HepG2 (cell line): Measurements from ENCODE around the gene TALDO1. TPM values are rescaled to one million over a fixed set of nuclear protein-coding genes. Genes with fewer than 3 reads are reported as not detected.

Experiments
- ATAC-seq: fragments of 200-7000 bp; cut with Tn5 transposase; 3 replicates; pipeline ENCODE4 v1.9.1; 2020; ENCODE audit warnings: mild to moderate bottlenecking, moderate library complexity
- BruUV-seq: library from RNA; stranded (reverse); fragments of 400-500 nt; replicated peaks from 2 replicates; lab custom pipeline; 2021; lab: Mats Ljungman, UMichigan
- CTCF ChIA-PET: fragments of 300-600 bp; formaldehyde crosslinking; extraction: SDS; loops from one replicate; lab custom pipeline; 2021; ENCODE audit warnings: low total read pairs, inconsistent platforms, low intra/inter-chr PET ratio; lab: Yijun Ruan, JAX
- POLR2A ChIA-PET: fragments of 350-600 bp; sonication (Branson Sonifier 250); formaldehyde crosslinking; loops from one replicate; lab custom pipeline; 2020; ENCODE audit warnings: antibody characterized with exemption, inconsistent platforms; lab: Yijun Ruan, JAX
- DNase-seq: peaks from one replicate; pipeline ENCODE4 v3.0.0-alpha.2; 2015; ENCODE audit warnings: low spot score
- FAIRE-seq: peaks from 3 replicates; lab custom pipeline; 2011; peaks lifted over from hg19 to GRCh38; lab: Jason Lieb, UNC
- H2AFZ ChIP-seq: one replicate; pipeline ENCODE4 v1.6.1; 2011; ENCODE audit warnings: low read length, inconsistent platforms
- H3K27ac ChIP-seq: fragments of 300-600 bp; 3 replicates; pipeline ENCODE4 v1.8.0; 2011; ENCODE audit warnings: mixed run types, mild to moderate bottlenecking, mixed read lengths, low read length, inconsistent platforms; ENCODE audit not compliant: insufficient read depth; ENCODE audit errors: extremely low read length
- H3K27me3 ChIP-seq, 2 experiments: fragments of 200-600 bp in 1 of 2; 2 replicates in 1 of 2; 3 replicates in 1 of 2; pipeline versions ENCODE4 v1.6.0 to v1.8.0; 2011; ENCODE audit warnings: low read length in 2 of 2, mild to moderate bottlenecking in 2 of 2, moderate library complexity in 2 of 2, inconsistent platforms in 1 of 2; ENCODE audit not compliant: insufficient read depth in 2 of 2, control insufficient read depth in 1 of 2
- H3K36me3 ChIP-seq, 2 experiments: fragments of 200-600 bp in 1 of 2; replicated peaks in 1 of 2; 2 replicates in 1 of 2; 3 replicates in 1 of 2; pipeline versions ENCODE4 v1.5.1 to v1.8.0; 2011; ENCODE audit warnings: low read length in 2 of 2, inconsistent platforms in 1 of 2; ENCODE audit not compliant: insufficient read depth in 2 of 2, control insufficient read depth in 1 of 2
- H3K4me1 ChIP-seq: 2 replicates; pipeline ENCODE4 v1.5.1; 2012; ENCODE audit warnings: low read length, inconsistent platforms; ENCODE audit not compliant: insufficient read depth
- H3K4me2 ChIP-seq: 2 replicates; pipeline ENCODE4 v1.6.0; 2011; ENCODE audit warnings: low read depth, low read length, inconsistent platforms
- H3K4me3 ChIP-seq, 3 experiments: fragments of 200-600 bp in 1 of 3; sonication (generic), shearing (Covaris generic) in 1 of 3; replicated peaks in 1 of 3; 2 replicates each; pipeline ENCODE4 v1.5.1; 2011 to 2016; ENCODE audit warnings: low read length in 3 of 3, inconsistent platforms in 2 of 3, low read depth in 2 of 3, mild to moderate bottlenecking in 2 of 3, control low read depth in 1 of 3, mixed read lengths in 1 of 3; ENCODE audit not compliant: insufficient read depth in 1 of 3
- H3K79me2 ChIP-seq: one replicate; pipeline ENCODE4 v1.6.1; 2011; ENCODE audit warnings: low read length, inconsistent platforms; ENCODE audit not compliant: insufficient read depth
- H3K9ac ChIP-seq: 2 replicates; pipeline ENCODE4 v1.6.0; 2011; ENCODE audit warnings: mild to moderate bottlenecking, low read depth, low read length, inconsistent platforms; ENCODE audit not compliant: insufficient read depth
- H3K9me3 ChIP-seq: 2 replicates; pipeline ENCODE4 v1.5.1; 2012; ENCODE audit warnings: mild to moderate bottlenecking, low read length
- H4K20me1 ChIP-seq: 2 replicates; pipeline ENCODE4 v1.6.0; 2011; ENCODE audit warnings: inconsistent platforms, mild to moderate bottlenecking, low read length, moderate library complexity; ENCODE audit not compliant: insufficient read depth
- CBX1 ChIP-seq: IDR thresholded peaks from one replicate; pipeline ENCODE4 v1.6.1; 2016; ENCODE audit warnings: antibody characterized with exemption, low read depth
- CEBPB ChIP-seq: IDR thresholded peaks from 2 replicates; pipeline ENCODE4 v1.6.1; 2011; ENCODE audit warnings: low read depth, low read length, improper control_type of control experiment, borderline replicate concordance
- DPF2 ChIP-seq: sonication (generic); formaldehyde crosslinking; IDR thresholded peaks from 2 replicates; pipeline ENCODE4 v1.4.0; 2020; ENCODE audit warnings: mild to moderate bottlenecking, low read depth, missing genetic modification reagents, borderline replicate concordance
- FOXA1 ChIP-seq, 2 experiments: fragments of 450-650 bp in 1 of 2; sonication (generic) in 1 of 2; formaldehyde crosslinking in 1 of 2; IDR thresholded peaks; 2 replicates each; pipeline versions ENCODE4 v1.4.0 to v1.6.1; 2016 to 2020; ENCODE audit warnings: missing genetic modification reagents in 1 of 2
- HES4 ChIP-seq: sonication (generic); formaldehyde crosslinking; IDR thresholded peaks from 2 replicates; pipeline ENCODE4 v1.9.0; 2021; ENCODE audit warnings: mild to moderate bottlenecking, missing genetic modification reagents, borderline replicate concordance
- KDM1A ChIP-seq: IDR thresholded peaks from 2 replicates; pipeline ENCODE4 v1.6.1; 2016; ENCODE audit warnings: missing compliant biosample characterization
- NR0B2 ChIP-seq: sonication (generic); formaldehyde crosslinking; IDR thresholded peaks from 2 replicates; pipeline ENCODE4 v1.4.0; 2020; ENCODE audit warnings: mild to moderate bottlenecking, missing genetic modification reagents
- POLR2G ChIP-seq: fragments of 200-400 bp; formaldehyde crosslinking; IDR thresholded peaks from 2 replicates; pipeline ENCODE4 v1.6.1; 2018; ENCODE audit warnings: mild to moderate bottlenecking, low read depth, low read length, moderate library complexity
- SETDB1 ChIP-seq: sonication (generic); formaldehyde crosslinking; IDR thresholded peaks from 2 replicates; pipeline ENCODE4 v1.5.1; 2020; ENCODE audit warnings: missing genetic modification reagents, mild to moderate bottlenecking, borderline replicate concordance
- SOX13 ChIP-seq, 3 experiments: fragments of 450-650 bp in 1 of 3; sonication (generic) in 1 of 3; formaldehyde crosslinking in 1 of 3; IDR thresholded peaks in 2 of 3; conservative IDR thresholded peaks in 1 of 3; 2 replicates each; pipeline versions ENCODE4 v1.5.0 to v1.6.1; 2016 to 2020; ENCODE audit warnings: antibody characterized with exemption in 1 of 3, mild to moderate bottlenecking in 1 of 3, missing compliant biosample characterization in 1 of 3, missing genetic modification reagents in 1 of 3, moderate library complexity in 1 of 3
- SOX5 ChIP-seq: IDR thresholded peaks from 2 replicates; pipeline ENCODE4 v1.6.1; 2016; ENCODE audit warnings: borderline replicate concordance
- ZFP90 ChIP-seq: sonication (generic); formaldehyde crosslinking; IDR thresholded peaks from 2 replicates; pipeline ENCODE4 v1.8.0; 2022; ENCODE audit warnings: missing genetic modification reagents, mild to moderate bottlenecking, inconsistent platforms, borderline replicate concordance
- ZNF687 ChIP-seq: sonication (generic); formaldehyde crosslinking; IDR thresholded peaks from 2 replicates; pipeline ENCODE4 v1.5.1; 2020; ENCODE audit warnings: mild to moderate bottlenecking, missing genetic modification reagents, moderate library complexity
- ZNF781 ChIP-seq: sonication (generic); formaldehyde crosslinking; IDR thresholded peaks from 2 replicates; pipeline ENCODE4 v1.5.1; 2020; ENCODE audit warnings: borderline replicate concordance, mild to moderate bottlenecking, missing genetic modification reagents; ENCODE audit errors: not compliant biosample characterization
- WGBS: methylation state at CpG from one replicate; pipeline ENCODE4 v1.1.6; 2017; ENCODE audit warnings: low lambda C conversion rate; 5-methylcytosine and 5-hydroxymethylcytosine counted together
- in situ Hi-C: cut with HindIII; loops from 2 replicates; pipeline ENCODE4 v1.10.0; 2017; ENCODE audit warnings: low pct_unique_long_range_greater_than_20kb; ENCODE audit not compliant: extremely low pct_ligation_motif_present
- intact Hi-C: fragments of 100-400 bp; cut with micrococcal nuclease; formaldehyde crosslinking; loops from one replicate; pipeline ENCODE4 v1.10.0; 2022; ENCODE audit not compliant: unreplicated experiment
- polyA plus RNA-seq, 8 experiments: library from polyadenylated mRNA; depleted of rRNA in 3 of 8; stranded (reverse) in 7 of 8; unstranded in 1 of 8; fragments of >200 nt; fragmentation: Illumina TruSeq in 4 of 8; extraction: Trizol in 4 of 8; gene quantifications; 2 replicates each; pipeline versions ENCODE4 v1.2.1 to v1.2.3, GENCODE V29; 2011 to 2016; ENCODE audit warnings: low read depth in 4 of 8, missing spikeins in 1 of 8, mixed read lengths in 1 of 8; ENCODE audit not compliant: insufficient read depth in 1 of 8
- total RNA-seq, 5 experiments: library from RNA; depleted of rRNA; stranded (reverse); fragments of >200 nt; fragmentation: Illumina TruSeq; extraction: Trizol; gene quantifications; 2 replicates each; pipeline ENCODE4 v1.2.3, GENCODE V29; 2016; ENCODE audit warnings: low read depth in 1 of 5

Gene TALDO1
- total and polyA plus RNA-seq, 2 of the 13 experiments (the other 11 are each of a cell fraction or from before 2014, with no cell fraction given): 107 to 240 TPM

- TF ChIP-seq ZFP90 (CRISPR knock-in tag): 0 out of 2 replicates have a peak, but pooled peaks have one; percentile 22
- TF ChIP-seq HES4 (CRISPR knock-in tag): no peak
- no peak for TF ChIP-seq CBX1
These were observed 18.3 kb upstream of the TALDO1 start (continued) for GRCh38 chr11:728901-729491.

GRCh38 chr11:729492-730074 is 17.7 kb upstream of the TALDO1 start:
- in situ Hi-C loops: loop anchor here (5.0 kb wide), 1 partner anchor 72 kb away; no protein-coding TSS in a partner anchor
- Histone ChIP-seq H3K9me3 (no peaks in the 10 kb centered on the region), H2AFZ (no peak overlapping the region), H3K9ac (peak overlapping the region; percentile 68), H3K4me3 (peak overlapping the region; percentile 37 to 70 (median 43); a peak in 5 of 6 replicates), H4K20me1 (no peaks in the 10 kb centered on the region; the same call in 1 of the 2 replicates), H3K27me3 (peaks cover 3 to 7% of the 10 kb centered on the region in 2 experiments; a peak in 2 of 5 replicates), H3K36me3 (peaks cover 6 to 13% of the 10 kb centered on the region in 2 experiments; a peak in 3 of 5 replicates), H3K4me1 (peaks cover 45% of the 10 kb centered on the region), H3K27ac (peak overlapping the region; percentile 62), H3K79me2 (no peaks in the 10 kb centered on the region), H3K4me2 (peak overlapping the region; percentile 81)
- ChIA-PET POLR2A (interaction anchor here (0.9 to 12.6 kb wide), 5 partner anchors 15 to 32 kb away, joined by 3 to 203 read pairs (median 6); partner anchors contain the start of genes DEAF1, EPS8L2, TALDO1 and TMEM80), CTCF (interaction anchor here (2.3 kb wide), 1 partner anchor 36 kb away, joined by 11 read pairs; no protein-coding TSS in a partner anchor)
- ATAC-seq: peak; percentile 45
- DNase-seq: peak; percentile 82
- WGBS: under 1% methylated on average over 16 of the region's 17 CpGs
- BruUV-seq: no TSS peak
- no peak for FAIRE-seq
- intact Hi-C loops: loop anchor here (2.0 kb wide), 2 partner anchors 23 to 33 kb away; partner anchors contain the start of gene EPS8L2
- TF ChIP-seq ZFP90 (CRISPR knock-in tag) (0 out of 2 replicates have a peak, but pooled peaks have one; percentile 14), FOXA1 (IDR thresholded peaks at IDR 0.05) (no peak), FOXA1 (CRISPR knock-in tag; IDR thresholded peaks at IDR 0.05) (peak; percentile 32), DPF2 (CRISPR knock-in tag) (0 out of 2 replicates have a peak, but pooled peaks have one; percentile 14), POLR2G (peak; percentile 94), ZNF687 (CRISPR knock-in tag) (peak; percentile 59; the same call in 1 of the 2 replicates), CEBPB (peak; percentile 56; the same call in 1 of the 2 replicates), NR0B2 (CRISPR knock-in tag) (no peak), SOX5 (CRISPR knock-in tag) (no peak), ZNF781 (no peak), SOX13 (IDR thresholded peaks at IDR 0.05) (0 out of 2 replicates have a peak, but pooled peaks have one; percentile 34), SOX13 (CRISPR knock-in tag; conservative IDR thresholded peaks at IDR 0.05 in 1 of 2, IDR thresholded peaks at IDR 0.05 in 1 of 2) (0 out of 4 replicates have a peak, but pooled peaks of 1 of the 2 experiments have one; percentile 19), KDM1A (CRISPR knock-in tag) (no peak), SETDB1 (CRISPR knock-in tag) (no peak)
